Adipose tissue (tissue), 3 donors: ENCODE data around the gene CHPT1. TPM values are rescaled to one million over a fixed set of nuclear protein-coding genes. Genes with fewer than 3 reads are reported as not detected.
"Not testable (repeated sequence)": the region's sequence is repeated elsewhere in the genome, so short reads cannot be mapped to it uniquely, and the experiment has no call there.

Experiments used
- H3K27ac ChIP-seq: one replicate; pipeline ENCODE4 v1.5.1; 2013; ENCODE audit warnings: low read depth, low read length
- WGBS, 3 donors: extraction: QIAGEN DNeasy Blood & Tissue Kit; methylation state at CpG; one replicate each; pipeline ENCODE4 v1.1.7; 2013; 5-methylcytosine and 5-hydroxymethylcytosine counted together
- polyA plus RNA-seq, 3 donors: library from polyadenylated mRNA; stranded (reverse); fragments of 200-250 nt; gene quantifications; one replicate each; pipeline ENCODE4 v1.2.3, GENCODE V29; 2013
- donor health status: healthy with polysubstance abuse.
- donor health status: Bipolar disorder and iron deficiency.
- donor health status: healthy.

Gene CHPT1
- 10 to 100 TPM; 15.3 to 64.4 (median 50.3) TPM for polyA plus RNA-seq

GRCh38 chr12:101697197-101697929, at the start of gene CHPT1:
Gene CHPT1, plus strand, starts transcription at chr12:101697640. Its CDS starts 222 bp downstream, at chr12:101697862.
- WGBS, 3 donors = 0 to 1% (median 0%) methylated on average over 67 to 80 of the region's 80 CpGs
- H3K27ac ChIP-seq = no peak within 1 kb of the TSS

GRCh38 chr12:101647711-101648110, 49.7 kb upstream of the CHPT1 start:
- 84 to 100% (median 95%) methylated on average over 2 of the region's 2 CpGs for WGBS, 3 donors
- H3K27ac ChIP-seq = no peak overlapping the region

- no peak overlapping the region for H3K27ac ChIP-seq
- WGBS, 3 donors = 58 to 81% (median 64%) methylated on average over 2 of the region's 2 CpGs
Observed at GRCh38 chr12:101648195-101648594, 49.2 kb upstream of the CHPT1 start.

- 80 to 88% (median 83%) methylated on average over 4 of the region's 4 CpGs for WGBS, 3 donors
- H3K27ac ChIP-seq = no peak overlapping the region
Observed at GRCh38 chr12:101650346-101651117, 46.9 kb upstream of the CHPT1 start.

- WGBS, 3 donors = 66 to 74% (median 72%) methylated on average over 3 of the region's 3 CpGs
- H3K27ac ChIP-seq = no peak overlapping the region
Observed at GRCh38 chr12:101653030-101653429, 44.4 kb upstream of the CHPT1 start.

- no peak overlapping the region for H3K27ac ChIP-seq
- WGBS, 3 donors = 40 to 61% (median 47%) methylated on average over 3 of the region's 3 CpGs
Observed at GRCh38 chr12:101653503-101653902, 43.9 kb upstream of the CHPT1 start.

- no peak overlapping the region for H3K27ac ChIP-seq
- 85 to 89% (median 89%) methylated on average over 1 of the region's 1 CpG for WGBS, 3 donors
Observed at GRCh38 chr12:101654442-101654841, 43.0 kb upstream of the CHPT1 start.

GRCh38 chr12:101655393-101655792, 42.0 kb upstream of the CHPT1 start:
- WGBS, 3 donors = 31 to 58% (median 46%) methylated on average over 2 of the region's 2 CpGs
- no peak overlapping the region for H3K27ac ChIP-seq

GRCh38 chr12:101660662-101661061, 36.8 kb upstream of the CHPT1 start:
- WGBS, 3 donors = 70 to 88% (median 76%) methylated on average over 2 of the region's 2 CpGs
- H3K27ac ChIP-seq = not testable (repeated sequence)

GRCh38 chr12:101663298-101663697, 34.1 kb upstream of the CHPT1 start:
- H3K27ac ChIP-seq = no peak overlapping the region
- 85 to 92% (median 89%) methylated on average over 6 of the region's 6 CpGs for WGBS, 3 donors

GRCh38 chr12:101664992-101665391, 32.4 kb upstream of the CHPT1 start:
- 75 to 80% (median 75%) methylated on average over 7 of the region's 7 CpGs for WGBS, 3 donors

GRCh38 chr12:101666052-101666728, 31.2 kb upstream of the CHPT1 start:
- 80 to 85% (median 82%) methylated on average over 7 of the region's 7 CpGs for WGBS, 3 donors
- no peak overlapping the region for H3K27ac ChIP-seq

More at GRCh38 chr12:101664992-101665391, 32.4 kb upstream of the CHPT1 start:
- no peak overlapping the region for H3K27ac ChIP-seq

- WGBS, 3 donors = 78 to 86% (median 85%) methylated on average over 5 of the region's 5 CpGs
- H3K27ac ChIP-seq = no peak overlapping the region
Observed at GRCh38 chr12:101667591-101667990, 29.8 kb upstream of the CHPT1 start.

- WGBS, 3 donors = 44 to 47% (median 44%) methylated on average over 6 of the region's 6 CpGs
- H3K27ac ChIP-seq = no peak overlapping the region
Observed at GRCh38 chr12:101670007-101670671, 27.3 kb upstream of the CHPT1 start.

GRCh38 chr12:101671157-101671791, 26.2 kb upstream of the CHPT1 start:
- peak overlapping the region; percentile 16 for H3K27ac ChIP-seq
- WGBS, 3 donors = 53 to 80% (median 57%) methylated on average over 6 of the region's 6 CpGs

- H3K27ac ChIP-seq = peak overlapping the region; percentile 16
- 64 to 82% (median 76%) methylated on average over 4 of the region's 4 CpGs for WGBS, 3 donors
Observed at GRCh38 chr12:101671833-101672232, 25.6 kb upstream of the CHPT1 start.

- H3K27ac ChIP-seq = no peak overlapping the region
- 87 to 96% (median 92%) methylated on average over 2 of the region's 2 CpGs for WGBS, 3 donors
Observed at GRCh38 chr12:101675555-101675954, 21.9 kb upstream of the CHPT1 start.

- H3K27ac ChIP-seq = not testable (repeated sequence)
- 61 to 69% (median 66%) methylated on average over 3 of the region's 3 CpGs for WGBS, 3 donors
Observed at GRCh38 chr12:101676497-101676896, 20.9 kb upstream of the CHPT1 start.
